ENCODE measurements around the gene NT5C. TPM values are rescaled to one million over a fixed set of nuclear protein-coding genes. Genes with fewer than 3 reads are reported as not detected.
A peak's percentile ranks its signal among the peaks of the same experiment; 100 is the strongest.

The NT5C gene
- total RNA-seq, 1 donor = 48.1 TPM

DNA sequence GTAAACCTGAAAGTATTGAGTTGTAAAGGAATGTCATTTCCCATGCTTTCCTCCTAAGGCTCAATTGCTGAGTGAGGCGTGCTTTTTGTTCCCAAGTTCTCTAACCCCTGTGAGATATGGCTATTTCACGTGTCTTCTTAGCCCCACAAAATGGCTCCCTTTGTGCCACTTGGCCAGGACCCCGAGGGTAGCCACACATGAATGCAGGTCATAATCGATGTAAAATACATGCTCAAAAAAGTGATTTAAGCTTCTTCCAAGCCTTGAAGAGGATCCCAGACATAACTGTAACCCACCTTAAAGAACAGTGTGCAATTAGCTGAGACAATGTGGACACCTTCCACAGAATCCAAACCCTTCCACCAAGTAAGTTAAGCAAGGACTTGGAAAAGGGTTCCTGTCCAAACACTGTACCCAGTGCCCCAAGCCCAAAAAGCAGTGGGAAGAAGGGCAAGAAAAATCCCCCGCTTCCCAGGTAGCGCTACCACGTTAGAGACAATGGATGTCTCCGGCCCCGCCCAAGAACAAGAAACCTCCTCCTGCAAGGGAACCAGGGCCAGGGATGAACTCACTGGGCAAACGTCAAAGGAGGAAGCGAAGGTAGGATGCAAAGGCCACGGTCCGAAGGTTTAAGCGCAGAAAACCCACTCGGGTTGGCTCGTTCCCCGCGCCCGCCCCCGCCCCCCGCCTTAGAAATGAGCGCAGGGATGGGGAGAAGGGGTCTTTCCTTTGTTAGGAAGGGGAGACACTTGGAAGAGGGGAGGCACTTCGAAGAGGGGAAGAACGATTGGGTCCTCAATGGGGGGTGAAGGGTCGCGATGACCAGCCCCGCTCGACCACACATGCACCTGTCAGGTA, 21.6 kb upstream of the NT5C start:
- Histone ChIP-seq H4K20me1 (ENCODE audit: insufficient read depth, low read length) (peaks cover 17% of the 10 kb centered on the region), H3K4me1 (ENCODE audit: insufficient read depth, low read length) (peaks cover 15% of the 10 kb centered on the region), H3K27me3 (ENCODE audit: insufficient read depth, low read length) (no peaks in the 10 kb centered on the region), H3K9me3 (ENCODE audit: low read depth, low read length) (no peaks in the 10 kb centered on the region), H3K4me3 (ENCODE audit: insufficient read depth, low read length) (peak overlapping the region; percentile 96), H3K79me2 (ENCODE audit: insufficient read depth, low read length) (peaks cover 60% of the 10 kb centered on the region), H3K36me3 (ENCODE audit: insufficient read depth, low read length) (peaks cover 9% of the 10 kb centered on the region), H2AFZ (ENCODE audit: low read length) (peak overlapping the region; percentile 70), H3K27ac (ENCODE audit: low read depth, low read length) (peak overlapping the region; percentile 76), H3K4me2 (ENCODE audit: insufficient read depth, low read length) (peak overlapping the region; percentile 100)
- peak; percentile 69 for DNase-seq (ENCODE audit: insufficient read length, low spot score, missing footprints)
- TF ChIP-seq CTCF (IDR thresholded peaks at IDR 0.05; ENCODE audit: extremely low read depth, low read depth, low read length) = no peak

DNA sequence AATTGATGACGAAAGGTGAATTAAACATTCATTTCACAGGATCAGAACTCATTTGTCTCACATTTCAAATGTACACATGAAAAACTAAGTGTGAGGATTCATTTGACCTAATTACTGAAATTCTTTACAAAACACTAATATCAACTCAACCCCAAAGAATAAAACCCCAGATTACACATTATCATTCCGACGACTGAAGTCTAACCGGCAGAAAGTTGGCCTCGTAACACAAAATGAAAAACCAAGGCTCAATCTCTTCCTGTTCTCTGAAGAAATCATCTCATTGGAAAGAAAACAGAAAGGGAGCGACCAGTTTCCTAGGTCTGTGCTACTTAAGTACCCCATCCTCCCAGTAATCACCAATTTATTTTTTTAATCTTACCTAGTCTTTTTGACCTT, 21.0 kb upstream of the NT5C start:
- H3K27me3 ChIP-seq (ENCODE audit: insufficient read depth, low read length) = no peaks in the 10 kb centered on the region
- H4K20me1 ChIP-seq (ENCODE audit: insufficient read depth, low read length) = peaks cover 17% of the 10 kb centered on the region
- H2AFZ ChIP-seq (ENCODE audit: low read length) = peak overlapping the region; percentile 70
- H3K4me2 ChIP-seq (ENCODE audit: insufficient read depth, low read length) = peak overlapping the region; percentile 100
- H3K79me2 ChIP-seq (ENCODE audit: insufficient read depth, low read length) = peaks cover 66% of the 10 kb centered on the region
- no peak for DNase-seq (ENCODE audit: insufficient read length, low spot score, missing footprints)
- H3K4me1 ChIP-seq (ENCODE audit: insufficient read depth, low read length) = peaks cover 15% of the 10 kb centered on the region
- peak overlapping the region; percentile 56 for H3K27ac ChIP-seq (ENCODE audit: low read depth, low read length)
- peak overlapping the region; percentile 96 for H3K4me3 ChIP-seq (ENCODE audit: insufficient read depth, low read length)
- H3K9me3 ChIP-seq (ENCODE audit: low read depth, low read length) = no peaks in the 10 kb centered on the region
- peaks cover 16% of the 10 kb centered on the region for H3K36me3 ChIP-seq (ENCODE audit: insufficient read depth, low read length)
- TF ChIP-seq CTCF (IDR thresholded peaks at IDR 0.05; ENCODE audit: extremely low read depth, low read depth, low read length) = no peak

GRCh38 chr17:75151930-75152329, 20.4 kb upstream of the NT5C start:
- H4K20me1 ChIP-seq (ENCODE audit: insufficient read depth, low read length) = peaks cover 17% of the 10 kb centered on the region
- H2AFZ ChIP-seq (ENCODE audit: low read length) = no peak overlapping the region
- H3K9me3 ChIP-seq (ENCODE audit: low read depth, low read length) = no peaks in the 10 kb centered on the region
- peaks cover 15% of the 10 kb centered on the region for H3K4me1 ChIP-seq (ENCODE audit: insufficient read depth, low read length)
- H3K79me2 ChIP-seq (ENCODE audit: insufficient read depth, low read length) = peaks cover 72% of the 10 kb centered on the region
- H3K4me2 ChIP-seq (ENCODE audit: insufficient read depth, low read length) = no peak overlapping the region
- H3K4me3 ChIP-seq (ENCODE audit: insufficient read depth, low read length) = no peak overlapping the region
- no peak for TF ChIP-seq CTCF (IDR thresholded peaks at IDR 0.05; ENCODE audit: extremely low read depth, low read depth, low read length)
- H3K36me3 ChIP-seq (ENCODE audit: insufficient read depth, low read length) = peaks cover 22% of the 10 kb centered on the region
- no peaks in the 10 kb centered on the region for H3K27me3 ChIP-seq (ENCODE audit: insufficient read depth, low read length)
- no peak for DNase-seq (ENCODE audit: insufficient read length, low spot score, missing footprints)
- H3K27ac ChIP-seq (ENCODE audit: low read depth, low read length) = no peak overlapping the region

DNA sequence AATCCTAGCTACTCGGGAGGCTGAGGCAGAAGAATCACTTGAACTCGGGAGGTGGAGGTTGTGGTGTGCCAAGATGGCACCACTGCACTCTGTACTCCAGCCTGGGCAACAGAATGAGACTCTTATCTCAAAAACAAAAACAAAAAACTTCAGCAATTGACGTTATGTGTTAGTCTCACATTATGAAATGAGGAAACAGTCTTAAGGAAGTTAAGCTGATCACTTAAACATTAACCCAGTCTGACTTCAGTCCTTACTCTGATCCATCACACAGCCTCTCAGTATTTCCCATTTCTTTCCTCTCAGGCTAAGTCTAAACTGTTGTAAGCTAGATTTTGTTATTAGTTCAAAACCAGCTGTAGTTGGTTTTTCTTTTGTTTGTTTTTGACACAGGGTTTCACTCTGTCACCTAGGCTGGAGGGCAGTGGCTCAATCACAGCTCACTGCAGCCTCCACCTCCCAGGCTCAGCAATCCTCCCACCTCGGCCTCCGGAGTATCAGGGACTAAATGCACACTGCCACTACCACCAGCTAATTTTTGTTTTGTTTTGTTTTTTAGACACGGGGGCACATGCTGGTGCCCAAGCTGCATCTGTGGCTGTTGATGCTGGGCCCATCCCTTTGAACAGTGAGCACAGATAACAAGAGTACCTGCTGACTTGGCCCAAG, 16.5 kb upstream of the NT5C start:
- Histone ChIP-seq H4K20me1 (ENCODE audit: insufficient read depth, low read length) (peaks cover 7% of the 10 kb centered on the region), H3K36me3 (ENCODE audit: insufficient read depth, low read length) (peaks cover 56% of the 10 kb centered on the region)
- no peak for TF ChIP-seq CTCF (IDR thresholded peaks at IDR 0.05; ENCODE audit: extremely low read depth, low read depth, low read length)

More for the DNA sequence above, 16.5 kb upstream of the NT5C start:
- Histone ChIP-seq H3K79me2 (ENCODE audit: insufficient read depth, low read length) (peaks cover 60% of the 10 kb centered on the region), H3K9me3 (ENCODE audit: low read depth, low read length) (no peaks in the 10 kb centered on the region), H3K4me2 (ENCODE audit: insufficient read depth, low read length) (no peak overlapping the region), H3K27ac (ENCODE audit: low read depth, low read length) (no peak overlapping the region), H2AFZ (ENCODE audit: low read length) (no peak overlapping the region), H3K27me3 (ENCODE audit: insufficient read depth, low read length) (no peaks in the 10 kb centered on the region), H3K4me3 (ENCODE audit: insufficient read depth, low read length) (no peak overlapping the region), H3K4me1 (ENCODE audit: insufficient read depth, low read length) (peaks cover 7% of the 10 kb centered on the region)
- no peak for DNase-seq (ENCODE audit: insufficient read length, low spot score, missing footprints)
